GM03348 (cell line): ENCODE results near the gene VKORC1.
"Not testable (repeated sequence)": the region's sequence is repeated elsewhere in the genome, so short reads cannot be mapped to it uniquely, and the experiment has no call there.

Experiments used
- DNase-seq: peaks from one replicate; pipeline ENCODE4 v3.0.0; 2012; ENCODE audit warnings: low spot score

The VKORC1 gene

GRCh38 chr16:31107465-31107867 lies 12.9 kb upstream of the VKORC1 start:
- DNase-seq: no peak

DNA sequence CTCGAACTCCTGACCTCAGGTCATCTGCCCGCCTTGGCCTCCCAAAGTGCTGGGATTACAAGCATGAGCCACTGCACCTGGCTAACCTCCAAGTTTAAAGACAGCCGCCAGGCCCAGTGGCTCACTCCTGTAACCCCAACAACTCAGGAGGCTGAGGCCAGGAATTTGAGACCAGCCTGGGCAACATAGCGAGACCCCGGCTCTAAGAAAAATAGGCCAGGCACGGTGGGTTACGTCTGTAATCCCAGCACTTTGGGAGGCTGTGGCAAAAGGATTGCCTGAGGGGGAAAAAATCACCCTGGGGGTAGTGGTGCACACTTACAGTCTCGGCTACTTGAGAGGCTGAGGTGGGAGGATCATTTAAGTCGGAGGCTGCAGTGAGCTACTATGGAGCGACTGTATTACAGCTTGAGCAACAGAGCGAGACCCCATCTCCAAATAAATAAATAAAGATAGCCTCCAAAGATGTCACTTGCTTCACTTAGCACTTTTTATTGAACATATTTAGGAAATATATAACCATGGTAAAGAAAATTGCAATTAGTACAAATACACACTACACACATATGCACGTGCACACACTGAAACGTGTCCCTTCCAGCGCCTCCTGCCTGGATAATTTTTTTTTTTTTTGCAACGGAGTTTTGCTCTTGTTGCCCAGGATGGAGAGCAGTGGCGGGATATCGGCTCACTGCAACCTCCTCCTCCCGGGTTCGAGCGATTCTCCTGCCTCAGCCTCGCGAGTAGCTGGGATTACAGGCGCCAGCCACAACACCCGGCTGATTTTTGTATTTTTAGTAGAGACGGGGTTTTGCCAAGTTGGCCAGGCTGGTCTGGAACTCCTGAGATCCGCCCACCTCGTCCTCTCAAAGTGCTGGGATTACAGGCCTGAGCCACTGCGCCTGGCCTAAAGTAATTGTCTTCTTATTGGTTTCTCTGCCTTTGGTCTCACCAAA lies 12.2 kb upstream of the VKORC1 start:
- DNase-seq: no peak

GRCh38 chr16:31105677-31106213 lies 11.1 kb upstream of the VKORC1 start:
- DNase-seq: peak; percentile 89

DNA sequence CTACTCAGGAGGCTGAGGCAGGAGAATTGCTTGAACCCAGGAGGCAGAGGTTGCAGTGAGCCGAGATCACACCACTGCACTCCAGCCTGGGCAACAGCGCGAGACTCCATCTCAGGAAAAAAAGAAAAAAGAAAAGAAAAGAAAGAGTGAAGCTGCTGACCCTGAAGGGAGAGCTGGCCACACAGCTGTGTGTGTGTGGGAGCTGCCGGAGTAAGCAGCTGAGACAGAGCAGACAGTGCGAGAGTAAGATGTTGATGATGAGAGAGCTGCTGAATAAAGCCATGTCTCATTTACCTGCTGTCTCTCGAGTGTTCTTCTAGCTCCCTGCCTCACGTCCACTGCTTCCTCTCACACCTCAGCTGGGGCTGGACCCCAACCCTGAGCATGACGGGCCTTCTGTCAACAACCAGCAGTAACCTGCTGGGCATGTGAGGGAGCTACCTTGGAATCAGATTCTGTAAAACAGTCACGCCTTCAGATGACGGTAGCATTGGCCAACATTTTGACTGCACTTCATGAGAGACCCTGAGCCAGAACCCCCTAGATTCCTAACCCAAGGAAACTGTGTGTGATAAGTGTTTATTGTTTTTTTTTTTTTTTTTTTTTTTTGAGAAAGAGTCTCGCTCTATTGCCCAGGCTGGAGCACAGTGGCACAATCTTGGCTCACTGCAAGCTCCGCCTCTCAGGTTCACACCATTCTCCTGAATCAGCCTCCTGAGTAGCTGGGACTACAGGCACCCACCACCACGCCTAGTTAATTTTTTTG lies 6.5 kb upstream of the VKORC1 start:
- not testable (repeated sequence) for DNase-seq

DNA sequence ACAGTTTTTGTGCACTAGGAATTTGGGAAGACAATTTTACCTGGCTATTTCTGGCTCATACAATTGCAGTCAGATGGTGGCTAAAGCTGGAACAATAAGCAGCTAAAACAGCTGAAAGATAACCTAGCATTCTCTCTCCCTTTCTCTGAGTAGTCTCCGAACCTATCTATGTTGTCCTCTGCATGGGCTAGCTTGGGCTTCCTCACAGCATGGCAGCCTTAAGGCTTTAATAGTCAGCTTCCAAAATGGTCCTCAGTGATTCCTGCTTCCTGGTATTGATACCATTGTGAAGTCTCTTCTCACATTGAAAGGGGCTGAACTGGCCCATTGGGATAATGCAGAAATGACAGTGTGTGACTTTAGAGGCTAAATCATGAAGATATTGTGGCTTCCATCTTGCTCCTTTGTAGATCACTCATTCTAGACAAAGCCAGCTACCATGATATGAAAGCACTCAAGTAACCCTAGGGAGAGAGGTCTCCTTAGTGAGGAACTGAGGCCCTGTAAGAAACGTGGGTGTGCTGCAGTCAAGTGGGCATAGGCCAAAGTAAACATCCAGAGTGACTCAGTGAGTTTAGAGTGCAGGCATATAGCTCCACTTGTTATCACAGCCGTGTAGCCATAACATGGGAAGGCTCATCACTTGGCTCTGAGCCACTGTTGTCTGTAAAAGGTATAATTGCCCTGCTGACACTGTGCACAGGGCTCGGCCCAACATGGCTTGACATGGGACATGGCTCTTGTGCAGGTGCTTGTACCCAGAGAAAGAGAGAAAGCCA lies 5.5 kb upstream of the VKORC1 start:
- no peak for DNase-seq

DNA sequence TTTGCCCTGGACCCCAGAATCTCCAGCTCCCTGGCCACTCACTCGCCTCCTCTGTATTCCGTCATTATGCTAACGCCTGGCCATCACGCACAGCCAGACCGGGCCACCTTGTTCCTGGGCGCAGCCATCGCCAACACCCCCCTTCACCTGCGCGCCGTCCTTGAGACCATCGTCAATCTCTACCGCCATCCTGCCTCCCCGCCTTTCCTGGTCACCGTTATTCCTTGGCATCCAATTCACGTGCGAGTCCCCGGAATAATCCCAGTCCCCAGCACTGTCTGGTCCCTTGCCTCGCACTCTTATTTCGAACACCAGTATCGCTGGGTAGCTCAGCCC lies 541 bp downstream of the VKORC1 start:
- no peak for DNase-seq

DNA sequence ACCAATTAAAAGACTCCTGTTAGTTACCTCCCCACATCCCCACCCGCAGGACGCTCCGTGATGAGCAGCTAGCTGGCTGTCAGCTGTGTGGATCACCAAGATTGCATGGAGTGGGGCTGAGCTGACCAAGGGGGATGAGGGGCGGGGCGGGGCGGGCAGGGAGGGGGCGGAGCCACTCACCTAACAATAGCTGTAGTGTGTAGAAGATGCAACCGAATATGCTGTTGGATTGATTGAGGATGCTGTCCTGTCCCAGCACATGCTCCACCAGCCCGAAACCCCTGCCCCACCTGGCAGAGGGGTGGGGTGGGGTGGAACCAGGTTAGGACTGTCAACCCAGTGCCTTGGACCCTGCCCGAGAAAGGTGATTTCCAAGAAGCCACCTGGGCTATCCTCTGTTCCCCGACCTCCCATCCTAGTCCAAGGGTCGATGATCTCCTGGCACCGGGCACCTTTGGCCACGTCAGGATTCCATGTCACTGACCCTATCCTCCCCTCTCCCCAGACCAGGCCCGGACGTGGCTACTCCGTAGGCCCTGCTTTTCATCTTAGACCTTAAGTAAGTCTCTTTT lies 1.4 kb downstream of the VKORC1 start:
- peak; percentile 59 for DNase-seq

GRCh38 chr16:31092330-31092729 lies 2.3 kb downstream of the VKORC1 start:
- DNase-seq: peak; percentile 33

DNA sequence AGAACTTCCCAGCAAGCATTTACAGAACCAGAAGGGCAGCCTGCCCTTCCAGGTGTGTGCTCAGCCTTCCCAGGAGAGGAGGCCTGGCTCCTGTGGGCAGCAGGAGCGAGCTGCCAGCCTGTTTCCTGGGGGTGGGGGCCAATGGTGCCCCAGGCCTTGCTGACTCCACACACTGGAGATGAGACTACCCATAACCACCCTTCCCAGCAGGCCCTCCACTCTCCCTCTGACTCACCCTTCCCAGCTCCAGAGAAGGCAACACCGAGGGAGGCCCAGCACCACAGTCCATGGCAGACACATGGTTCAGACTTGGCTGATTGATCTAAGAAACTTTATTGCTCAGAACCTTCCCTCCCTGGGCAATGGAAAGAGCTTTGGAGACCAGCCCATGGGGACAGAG lies 4.1 kb downstream of the VKORC1 start:
- DNase-seq: peak; percentile 34

DNA sequence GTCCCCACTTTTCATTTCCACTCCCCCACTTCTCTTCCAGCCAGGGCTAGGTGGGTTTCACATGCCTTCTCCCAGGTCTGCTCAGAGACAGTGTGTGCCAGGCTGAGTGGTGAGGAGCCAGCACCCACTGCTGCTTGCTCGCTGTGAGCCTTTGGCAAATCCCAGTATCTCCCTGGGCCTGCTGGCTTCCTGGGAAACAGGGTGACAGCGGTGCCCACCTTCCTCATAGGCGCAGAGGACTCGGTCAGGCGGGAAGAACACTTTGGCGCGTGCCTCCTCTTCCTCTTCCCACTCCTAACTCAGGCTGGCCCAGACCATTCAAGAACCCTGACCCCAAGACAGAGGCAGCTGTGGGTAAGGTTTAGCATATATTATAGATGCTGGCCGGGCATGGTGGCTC lies 5.4 kb downstream of the VKORC1 start:
- no peak for DNase-seq

- DNase-seq: no peak
These were observed 6.0 kb downstream of the VKORC1 start, which contains the start of gene PRSS53 for GRCh38 chr16:31088459-31089183. TSS of gene PRSS53 (minus strand) at chr16:31088943. CDS start at chr16:31088809, 134 bp downstream.

GRCh38 chr16:31087971-31088370 lies 6.6 kb downstream of the VKORC1 start:
- no peak for DNase-seq

DNA sequence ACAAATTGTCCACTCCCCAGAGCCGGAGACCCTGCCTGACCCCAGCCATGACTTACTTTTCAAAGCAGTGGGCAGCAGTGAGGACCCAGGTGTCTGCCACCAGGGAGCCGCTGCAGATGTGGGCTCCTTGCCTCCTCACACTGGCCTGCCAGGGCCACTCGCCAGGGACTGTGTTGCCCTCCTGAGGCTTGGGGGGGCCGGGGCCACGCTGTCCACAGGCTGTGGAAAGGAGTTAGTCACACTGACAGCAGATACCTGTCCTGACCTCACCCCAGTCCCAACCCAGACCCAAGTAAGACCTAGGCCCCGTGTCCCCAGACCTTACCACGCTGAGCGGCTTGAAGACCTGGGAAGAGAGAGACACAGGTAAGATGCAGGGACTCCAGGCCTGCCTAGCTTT lies 7.1 kb downstream of the VKORC1 start:
- DNase-seq: no peak

DNA sequence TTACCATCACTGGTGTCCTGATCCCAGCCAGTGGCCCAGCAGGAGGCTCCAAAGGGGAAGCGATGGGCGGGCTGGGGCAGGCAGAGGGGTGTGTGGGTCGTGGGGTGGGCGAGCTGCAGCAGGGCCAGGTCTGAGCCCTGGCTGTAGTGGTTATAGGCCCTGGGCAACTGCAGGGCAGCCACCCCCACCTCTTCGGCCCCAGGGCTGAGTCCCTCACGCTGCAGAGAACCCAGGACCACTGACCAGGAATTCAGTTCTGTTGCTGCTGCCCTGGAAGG lies 8.0 kb downstream of the VKORC1 start:
- DNase-seq: no peak

DNA sequence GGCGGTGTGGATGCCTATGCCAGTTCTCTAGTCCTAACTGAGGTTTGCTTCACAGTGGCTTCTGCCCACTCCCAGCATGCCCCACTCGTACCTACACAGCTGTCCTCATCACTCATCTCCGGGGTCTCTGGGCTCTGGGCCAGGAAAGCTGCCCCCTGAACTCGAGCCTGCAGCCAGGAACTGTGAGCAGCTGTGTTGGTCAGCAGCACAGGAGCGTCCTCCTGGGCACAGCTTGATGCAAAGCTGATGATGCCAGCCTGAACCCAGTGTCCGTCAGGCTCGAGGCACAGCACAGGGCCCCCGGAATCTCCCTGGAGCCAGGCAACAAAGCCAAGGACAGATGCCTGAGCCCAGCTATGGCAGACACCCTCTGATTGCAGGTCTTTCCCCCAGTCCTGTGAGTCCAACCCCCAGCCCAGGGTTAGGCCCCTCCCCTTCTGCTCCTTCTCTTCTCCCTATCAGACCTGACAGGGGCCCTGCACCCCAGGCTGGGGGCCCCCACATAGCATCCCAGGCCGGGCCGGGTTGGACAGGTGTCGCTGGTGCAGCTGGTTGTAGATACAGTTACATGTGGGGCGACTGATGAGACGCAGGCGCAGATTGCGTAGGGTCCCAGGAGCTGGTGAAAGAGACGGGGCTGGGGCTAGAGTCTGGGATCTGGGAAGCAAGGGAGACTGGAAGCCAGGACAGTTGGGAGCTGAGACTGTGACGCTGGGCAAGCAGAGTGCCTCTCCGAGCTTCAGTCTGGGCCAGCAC lies 8.5 kb downstream of the VKORC1 start:
- no peak for DNase-seq

- DNase-seq: no peak
These were observed 9.2 kb downstream of the VKORC1 start for GRCh38 chr16:31085411-31085810.

DNA sequence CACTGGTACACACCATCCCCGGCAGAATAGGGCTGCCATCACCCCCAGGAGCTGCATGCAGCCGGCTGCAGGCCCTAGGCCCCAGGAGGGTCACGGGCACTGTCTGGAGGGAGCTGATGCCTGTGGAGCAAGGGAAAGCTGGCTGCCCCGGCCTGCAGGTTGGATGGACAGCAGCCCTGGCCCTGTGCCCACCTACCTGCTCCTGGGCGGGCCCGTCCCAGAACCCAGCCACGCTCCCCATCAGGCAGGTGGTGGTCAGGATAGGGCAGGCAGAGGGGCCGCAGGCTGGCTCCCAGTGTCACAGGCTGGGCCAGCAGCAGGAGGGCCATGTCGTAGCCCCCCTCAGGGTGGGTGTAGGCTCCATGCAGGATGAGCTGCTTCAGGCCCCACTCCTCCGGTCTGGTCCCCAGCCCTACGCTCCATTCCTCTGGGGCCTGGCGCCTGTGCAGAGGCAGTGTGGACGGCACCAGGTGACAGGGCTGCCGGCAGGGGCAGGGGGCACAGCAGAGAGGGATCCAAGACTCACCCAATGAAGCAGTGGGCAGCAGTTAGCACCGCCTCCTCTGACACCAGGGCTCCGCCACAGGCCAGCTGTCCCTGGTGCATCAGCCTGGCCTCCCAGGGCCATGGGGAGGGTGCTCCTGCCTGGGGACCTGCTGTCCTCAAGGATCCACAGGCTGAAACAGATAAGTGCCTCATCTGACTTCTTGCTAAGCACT lies 9.9 kb downstream of the VKORC1 start:
- DNase-seq: no peak

DNA sequence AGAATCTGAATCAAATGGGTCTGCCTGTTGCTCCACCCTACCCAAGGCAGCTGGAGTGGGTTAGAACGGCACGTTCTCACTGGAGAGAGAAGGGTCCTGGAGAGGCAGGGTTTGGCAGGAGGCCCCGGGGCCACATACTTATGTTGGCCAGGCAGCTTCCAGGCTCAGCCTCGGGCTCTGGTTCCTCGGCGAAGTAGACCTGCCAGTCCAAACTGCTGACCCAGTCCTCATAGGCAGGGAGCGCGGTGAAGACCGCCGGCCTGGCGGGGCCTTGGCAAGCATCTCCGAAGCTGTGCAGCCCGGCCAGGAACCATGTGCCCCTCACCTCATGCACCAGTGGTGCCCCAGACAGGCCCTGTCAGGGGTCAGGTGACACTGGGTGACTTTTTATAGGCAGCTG lies 10.6 kb downstream of the VKORC1 start:
- DNase-seq: no peak

DNA sequence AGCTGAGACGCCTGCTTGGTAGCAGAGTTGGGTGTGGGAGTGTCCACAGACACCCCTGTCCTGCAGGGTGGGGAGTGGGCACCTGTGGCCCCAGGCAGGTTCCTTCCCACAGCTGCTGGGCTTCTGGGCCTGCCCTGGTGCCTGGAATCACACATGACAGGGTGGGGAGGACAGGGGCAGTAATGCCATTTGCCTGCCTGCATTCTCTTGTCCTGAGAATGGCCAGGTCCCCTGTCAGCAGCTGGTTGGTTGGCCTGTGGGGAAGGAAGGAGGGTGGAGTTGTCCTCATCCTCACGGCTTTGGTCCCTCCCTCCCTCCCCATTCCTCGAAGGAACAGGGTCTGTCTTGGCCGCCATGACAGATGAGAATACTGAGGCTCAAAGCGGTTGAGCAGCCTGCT lies 11.0 kb downstream of the VKORC1 start:
- no peak for DNase-seq

DNA sequence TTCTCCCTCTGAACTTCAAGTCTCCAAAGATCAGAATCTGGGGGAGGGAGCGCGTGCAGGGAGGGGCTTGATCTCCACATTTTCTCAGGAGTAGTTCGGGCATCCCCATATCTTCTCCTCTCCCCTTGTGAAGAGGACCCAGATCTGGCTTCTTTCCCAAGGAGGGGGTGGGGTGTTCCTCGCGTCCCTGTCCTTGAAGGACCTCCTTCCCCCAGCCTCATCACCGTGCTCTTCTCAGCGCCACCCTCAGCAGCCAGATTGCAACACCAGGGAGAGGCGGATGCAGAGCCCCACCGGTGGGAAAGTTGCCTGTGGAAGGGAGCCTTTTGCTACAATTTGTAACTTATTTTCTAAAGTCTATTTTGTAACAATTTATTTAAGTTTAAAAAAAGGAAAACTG lies 11.5 kb downstream of the VKORC1 start:
- DNase-seq: no peak
